ENCODE measurements around the gene LGALS1. TPM values are rescaled to one million over a fixed set of nuclear protein-coding genes. Genes with fewer than 3 reads are reported as not detected.

The LGALS1 gene
- total and polyA plus RNA-seq, 4 donors: 35.6 to 138 (median 91.6) TPM

- TF ChIP-seq, protein P1, sequence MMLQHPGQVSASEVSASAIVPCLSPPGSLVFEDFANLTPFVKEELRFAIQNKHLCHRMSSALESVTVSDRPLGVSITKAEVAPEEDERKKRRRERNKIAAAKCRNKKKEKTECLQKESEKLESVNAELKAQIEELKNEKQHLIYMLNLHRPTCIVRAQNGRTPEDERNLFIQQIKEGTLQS (IDR thresholded peaks at IDR 0.05): no peak
- no peak for TF ChIP-seq RXRA (IDR thresholded peaks at IDR 0.05)
- no peak for TF ChIP-seq FOXA2 (IDR thresholded peaks at IDR 0.05)
- TF ChIP-seq RAD21 (IDR thresholded peaks at IDR 0.05): no peak
- no peak for TF ChIP-seq NR2F2 (IDR thresholded peaks at IDR 0.05)
- TF ChIP-seq YY1 (IDR thresholded peaks at IDR 0.05): no peak
- TF ChIP-seq MAX (IDR thresholded peaks at IDR 0.05): no peak
Observed at GRCh38 chr22:37697538-37697835, 22.1 kb downstream of the LGALS1 start (continued).

GRCh38 chr22:37701141-37701786 lies 25.8 kb downstream of the LGALS1 start:
- no peaks in the 10 kb centered on the region for H3K27me3 ChIP-seq (ENCODE audit: control insufficient read depth in 4 of 4, insufficient read depth in 4 of 4, low read length in 3 of 4)
- TF ChIP-seq FOXA2 (IDR thresholded peaks at IDR 0.05): no peak
- TF ChIP-seq RXRA (IDR thresholded peaks at IDR 0.05): no peak
- TF ChIP-seq EGR1 (IDR thresholded peaks at IDR 0.05; ENCODE audit: low read depth in 2 of 2): no peak
- TF ChIP-seq FOXA1 (IDR thresholded peaks at IDR 0.05): no peak
- TF ChIP-seq RAD21 (IDR thresholded peaks at IDR 0.05): no peak
- no peak for TF ChIP-seq CTCF (IDR thresholded peaks at IDR 0.05; ENCODE audit: low read depth, low read length, missing input control)
- no peak for TF ChIP-seq TAF1 (conservative IDR thresholded peaks at IDR 0.05)
- no peak for TF ChIP-seq HNF4A (conservative IDR thresholded peaks at IDR 0.05)
- TF ChIP-seq NR2F2 (IDR thresholded peaks at IDR 0.05): no peak
- TF ChIP-seq YY1 (IDR thresholded peaks at IDR 0.05): no peak
- TF ChIP-seq MAX (IDR thresholded peaks at IDR 0.05): no peak
- TF ChIP-seq, protein P1 (IDR thresholded peaks at IDR 0.05): no peak
- TF ChIP-seq REST (IDR thresholded peaks at IDR 0.05): no peak
- H3K9me3 ChIP-seq (ENCODE audit: control insufficient read depth in 4 of 4, low read length in 3 of 4): no peaks in the 10 kb centered on the region
- peaks cover 0 to 6% (median 3%) of the 10 kb centered on the region in 4 donors for H3K4me1 ChIP-seq (ENCODE audit: control insufficient read depth in 4 of 4, insufficient read depth in 4 of 4, low read length in 3 of 4)
- WGBS: 76% methylated on average over 8 of the region's 8 CpGs
- no peak overlapping the region for H3K9ac ChIP-seq (ENCODE audit: low read depth in 1 of 2, low read length in 2 of 2)
- H3K36me3 ChIP-seq (ENCODE audit: control insufficient read depth in 4 of 4, insufficient read depth in 3 of 4, low read depth in 1 of 4, low read length in 3 of 4): peaks cover 0 to 3% (median 0%) of the 10 kb centered on the region in 4 donors
- no peak overlapping the region for H3K4me3 ChIP-seq (ENCODE audit: low read depth in 1 of 3, low read length in 3 of 3)
- DNase-seq (ENCODE audit: low spot score): no peak
- no peak overlapping the region for H3K27ac ChIP-seq (ENCODE audit: low read depth in 1 of 2, low read length in 2 of 2)

DNA sequence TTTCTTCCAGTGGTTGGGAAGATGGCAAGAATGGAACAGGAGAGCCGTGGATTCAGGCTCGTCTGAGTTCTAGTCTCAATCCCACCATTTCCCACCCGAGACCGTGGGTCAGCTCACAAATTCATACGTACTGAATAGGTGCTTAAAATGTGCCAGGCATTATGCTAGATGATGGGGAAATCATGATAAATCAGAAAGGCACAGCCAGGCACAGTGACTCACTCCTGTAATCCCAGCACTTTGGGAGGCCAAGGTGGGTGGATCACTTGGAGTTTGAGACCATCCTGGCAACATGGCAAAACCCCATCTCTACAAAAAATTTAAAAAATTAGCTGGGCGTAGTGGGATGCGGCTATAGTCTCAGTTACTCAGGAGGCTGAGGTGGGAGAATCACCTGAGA lies 28.5 kb downstream of the LGALS1 start:
- no peak overlapping the region for H3K4me3 ChIP-seq (ENCODE audit: low read depth in 1 of 3, low read length in 3 of 3)
- 92% methylated on average over 7 of the region's 7 CpGs for WGBS
- H3K9ac ChIP-seq (ENCODE audit: low read depth in 1 of 2, low read length in 2 of 2): no peak overlapping the region
- TF ChIP-seq JUND (IDR thresholded peaks at IDR 0.05) (no peak), RXRA (IDR thresholded peaks at IDR 0.05) (no peak), GABPA (IDR thresholded peaks at IDR 0.05 in 1 of 2, conservative IDR thresholded peaks at IDR 0.05 in 1 of 2) (no peak), FOXA1 (IDR thresholded peaks at IDR 0.05) (no peak), REST (IDR thresholded peaks at IDR 0.05) (no peak), EGR1 (IDR thresholded peaks at IDR 0.05; ENCODE audit: low read depth in 2 of 2) (no peak), YY1 (IDR thresholded peaks at IDR 0.05) (no peak), HNF4A (conservative IDR thresholded peaks at IDR 0.05) (no peak), NR2F2 (IDR thresholded peaks at IDR 0.05) (no peak), ZBTB33 (IDR thresholded peaks at IDR 0.05) (no peak), RAD21 (IDR thresholded peaks at IDR 0.05) (no peak)

More for the DNA sequence above, 28.5 kb downstream of the LGALS1 start:
- Histone ChIP-seq H3K27ac (ENCODE audit: low read depth in 1 of 2, low read length in 2 of 2) (no peak overlapping the region), H3K27me3 (ENCODE audit: control insufficient read depth in 4 of 4, insufficient read depth in 4 of 4, low read length in 3 of 4) (no peaks in the 10 kb centered on the region), H3K36me3 (ENCODE audit: control insufficient read depth in 4 of 4, insufficient read depth in 3 of 4, low read depth in 1 of 4, low read length in 3 of 4) (peaks cover 0 to 3% (median 0%) of the 10 kb centered on the region in 4 donors), H3K4me1 (ENCODE audit: control insufficient read depth in 4 of 4, insufficient read depth in 4 of 4, low read length in 3 of 4) (peaks cover 0 to 6% (median under 1%) of the 10 kb centered on the region in 4 donors), H3K9me3 (ENCODE audit: control insufficient read depth in 4 of 4, low read length in 3 of 4) (no peaks in the 10 kb centered on the region)
- DNase-seq (ENCODE audit: low spot score): no peak
